ENCODE results near the gene HSD3B1.

DNA sequence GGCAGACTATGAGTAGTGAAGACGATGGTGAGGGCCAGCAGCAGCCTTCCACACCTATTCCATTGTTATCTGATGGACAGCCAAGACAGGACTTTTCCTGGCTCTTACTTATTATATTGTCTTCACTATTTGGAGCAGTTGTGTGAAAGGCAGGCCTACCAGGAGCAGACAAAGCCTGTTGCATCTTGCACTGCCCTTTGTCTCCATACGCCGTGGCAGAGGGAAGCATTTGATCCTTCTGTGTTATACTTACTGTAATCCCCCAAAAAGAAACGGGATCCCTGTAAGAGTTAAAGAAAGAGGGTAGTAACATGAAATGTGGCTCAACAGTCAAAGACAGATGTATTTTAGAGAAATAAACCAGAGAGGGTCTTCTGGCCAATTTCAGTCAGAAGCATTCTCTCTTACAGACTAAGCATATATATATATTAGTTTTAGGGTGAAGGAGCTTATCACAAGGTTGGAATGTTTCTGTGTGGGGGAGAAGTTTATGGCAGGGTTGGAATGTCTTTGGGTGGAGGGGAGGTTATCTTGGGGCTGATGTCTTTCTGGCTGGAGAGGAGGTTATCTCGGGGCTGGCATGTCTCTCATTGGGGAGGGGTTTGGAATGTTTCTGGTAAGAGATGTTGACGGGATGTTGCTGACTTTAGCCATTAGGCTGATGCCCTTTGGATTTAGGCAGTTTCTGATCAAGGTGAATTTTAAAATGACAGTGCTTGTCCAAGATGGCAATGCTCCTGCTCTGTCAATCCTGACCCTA is 23.4 kb upstream of the HSD3B1 start:
- TF ChIP-seq, protein P1, sequence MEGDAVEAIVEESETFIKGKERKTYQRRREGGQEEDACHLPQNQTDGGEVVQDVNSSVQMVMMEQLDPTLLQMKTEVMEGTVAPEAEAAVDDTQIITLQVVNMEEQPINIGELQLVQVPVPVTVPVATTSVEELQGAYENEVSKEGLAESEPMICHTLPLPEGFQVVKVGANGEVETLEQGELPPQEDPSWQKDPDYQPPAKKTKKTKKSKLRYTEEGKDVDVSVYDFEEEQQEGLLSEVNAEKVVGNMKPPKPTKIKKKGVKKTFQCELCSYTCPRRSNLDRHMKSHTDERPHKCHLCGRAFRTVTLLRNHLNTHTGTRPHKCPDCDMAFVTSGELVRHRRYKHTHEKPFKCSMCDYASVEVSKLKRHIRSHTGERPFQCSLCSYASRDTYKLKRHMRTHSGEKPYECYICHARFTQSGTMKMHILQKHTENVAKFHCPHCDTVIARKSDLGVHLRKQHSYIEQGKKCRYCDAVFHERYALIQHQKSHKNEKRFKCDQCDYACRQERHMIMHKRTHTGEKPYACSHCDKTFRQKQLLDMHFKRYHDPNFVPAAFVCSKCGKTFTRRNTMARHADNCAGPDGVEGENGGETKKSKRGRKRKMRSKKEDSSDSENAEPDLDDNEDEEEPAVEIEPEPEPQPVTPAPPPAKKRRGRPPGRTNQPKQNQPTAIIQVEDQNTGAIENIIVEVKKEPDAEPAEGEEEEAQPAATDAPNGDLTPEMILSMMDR (IDR thresholded peaks at IDR 0.05): no peak
- no peak for TF ChIP-seq POLR2A (IDR thresholded peaks at IDR 0.05)

Measured in thyroid gland (tissue), 4 donors.